SU-DHL-6 (cell line): ENCODE measurements around the gene TNS3.

Source experiments
- H2AFZ ChIP-seq: fragments of 200-600 bp; sonication (generic); 2 replicates; pipeline ENCODE4 v1.6.1; 2014; ENCODE audit warnings: low read depth, mild to moderate bottlenecking, moderate library complexity, mixed read lengths, antibody characterized with exemption, low read length; ENCODE audit not compliant: severe bottlenecking
- H3F3A ChIP-seq: fragments of 200-600 bp; shearing (Covaris generic); 2 replicates; pipeline ENCODE4 v1.6.0; 2016; ENCODE audit warnings: antibody characterized with exemption, mild to moderate bottlenecking; ENCODE audit not compliant: insufficient read depth
- H3K27ac ChIP-seq: fragments of 200-600 bp; sonication (generic); 2 replicates; pipeline ENCODE4 v1.5.1; 2016; ENCODE audit warnings: low read depth, mild to moderate bottlenecking, low read length, moderate library complexity, mixed read lengths
- H3K27me3 ChIP-seq: fragments of 200-600 bp; sonication (generic), shearing (Covaris generic); 2 replicates; pipeline ENCODE4 v1.6.0; 2014; ENCODE audit warnings: mild to moderate bottlenecking, low read length
- H3K36me3 ChIP-seq: fragments of 200-600 bp; sonication (generic); 2 replicates; pipeline ENCODE4 v1.6.1; 2014; ENCODE audit warnings: mild to moderate bottlenecking, low read length, mixed read lengths
- H3K4me2 ChIP-seq: fragments of 300-600, 200-600 bp; shearing (Covaris generic), sonication (generic); 2 replicates; pipeline ENCODE4 v1.6.0; 2014; ENCODE audit warnings: low read length, low read depth, mild to moderate bottlenecking; ENCODE audit not compliant: poor library complexity, severe bottlenecking
- H3K4me3 ChIP-seq: fragments of 200-600 bp; sonication (generic); 2 replicates; pipeline ENCODE4 v1.5.1; 2014; ENCODE audit warnings: antibody characterized with exemption, low read length, mild to moderate bottlenecking, mixed read lengths; ENCODE audit not compliant: insufficient read depth, poor library complexity, severe bottlenecking
- H3K79me2 ChIP-seq: fragments of 200-600 bp; sonication (generic); 2 replicates; pipeline ENCODE4 v1.6.1; 2014; ENCODE audit warnings: mild to moderate bottlenecking, low read length, moderate library complexity; ENCODE audit not compliant: insufficient read depth
- H3K9ac ChIP-seq: fragments of 200-600 bp; sonication (generic); 2 replicates; pipeline ENCODE4 v1.7.0; 2014; ENCODE audit warnings: mild to moderate bottlenecking, low read length
- H3K9me2 ChIP-seq: fragments of 200-600 bp; sonication (generic); replicated peaks from 2 replicates; pipeline ENCODE4 v1.6.1; 2014; ENCODE audit warnings: low read length; ENCODE audit not compliant: insufficient read depth
- H3K9me3 ChIP-seq: fragments of 200-600 bp; sonication (generic); 2 replicates; pipeline ENCODE4 v1.6.1; 2014; ENCODE audit warnings: low read length, mixed read lengths; ENCODE audit not compliant: insufficient read depth
- H4K20me1 ChIP-seq: fragments of 200-600 bp; sonication (generic); 2 replicates; pipeline ENCODE4 v1.6.1; 2014; ENCODE audit warnings: low read depth, mild to moderate bottlenecking, antibody characterized with exemption, low read length, moderate library complexity, mixed read lengths
- CTCF ChIP-seq: fragments of 200-600 bp; sonication (generic); IDR thresholded peaks from one replicate; pipeline ENCODE4 v1.5.1; 2017; ENCODE audit warnings: antibody characterized with exemption, mild to moderate bottlenecking, low read length, moderate library complexity; ENCODE audit not compliant: insufficient read depth, poor library complexity, severe bottlenecking
- EZH2phosphoT487 ChIP-seq: fragments of 200-600 bp; sonication (generic), shearing (Covaris generic); conservative IDR thresholded peaks from 2 replicates; pipeline ENCODE4 v1.6.1; 2018; ENCODE audit warnings: mild to moderate bottlenecking, antibody characterized with exemption, low read length, moderate library complexity, mixed read lengths

Gene TNS3

DNA sequence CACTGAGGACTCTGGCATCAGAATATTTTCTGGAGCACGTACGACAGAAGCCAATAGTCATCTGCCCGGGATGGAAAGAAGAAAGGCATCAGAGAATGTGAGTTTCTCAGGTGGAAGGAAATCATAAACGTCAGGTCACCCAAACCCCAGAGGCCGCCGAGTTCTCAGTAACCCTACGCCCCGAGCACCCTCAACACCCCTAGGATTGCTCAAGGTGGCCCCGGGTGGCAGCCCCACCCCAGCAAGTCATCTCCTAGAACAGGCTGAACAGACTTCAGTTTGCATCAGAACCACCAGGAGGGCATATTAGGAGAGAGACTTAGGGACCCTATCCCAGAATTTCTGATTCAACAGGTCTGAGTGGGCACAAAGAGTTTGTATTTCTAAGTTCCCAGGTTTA is 117.6 kb downstream of the TNS3 start:
- no peak overlapping the region for H3K27ac ChIP-seq
- no peaks in the 10 kb centered on the region for H3K9me3 ChIP-seq
- H3K9me2 ChIP-seq = no peaks in the 10 kb centered on the region
- H3K79me2 ChIP-seq = no peaks in the 10 kb centered on the region
- H3K36me3 ChIP-seq = no peaks in the 10 kb centered on the region
- H2AFZ ChIP-seq = no peak overlapping the region
- no peaks in the 10 kb centered on the region for H3F3A ChIP-seq
- H4K20me1 ChIP-seq = no peaks in the 10 kb centered on the region
- TF ChIP-seq CTCF (no peak), EZH2phosphoT487 (no peak)
- H3K4me2 ChIP-seq = no peak overlapping the region
- H3K9ac ChIP-seq = no peak overlapping the region
- no peak overlapping the region for H3K4me3 ChIP-seq
- H3K27me3 ChIP-seq = no peaks in the 10 kb centered on the region

DNA sequence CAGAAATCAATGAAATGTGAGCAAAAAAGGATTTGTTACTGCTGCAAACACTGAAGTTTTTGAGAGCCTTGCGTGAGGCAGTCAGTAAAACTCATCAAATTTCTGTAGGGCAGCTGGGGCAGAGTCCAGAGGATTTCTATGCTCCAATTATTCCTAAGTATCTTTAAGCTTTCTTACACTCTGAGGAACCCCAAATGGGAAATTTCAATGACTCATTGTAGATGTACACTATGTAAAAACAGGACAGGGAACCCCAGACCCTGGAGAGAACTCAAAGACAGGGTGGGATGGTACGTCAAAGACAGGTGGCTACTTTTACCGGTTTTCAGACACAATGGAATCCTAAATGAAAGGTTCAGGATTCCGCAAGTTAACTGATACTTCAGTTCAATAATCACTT is 120.2 kb downstream of the TNS3 start:
- no peaks in the 10 kb centered on the region for H3F3A ChIP-seq
- no peaks in the 10 kb centered on the region for H4K20me1 ChIP-seq
- H3K27ac ChIP-seq = no peak overlapping the region
- H3K79me2 ChIP-seq = no peaks in the 10 kb centered on the region
- no peak overlapping the region for H3K9ac ChIP-seq
- H3K4me2 ChIP-seq = no peak overlapping the region
- no peak overlapping the region for H3K4me3 ChIP-seq
- no peaks in the 10 kb centered on the region for H3K27me3 ChIP-seq
- no peaks in the 10 kb centered on the region for H3K36me3 ChIP-seq
- no peak for TF ChIP-seq EZH2phosphoT487
- no peak for TF ChIP-seq CTCF
- no peaks in the 10 kb centered on the region for H3K9me3 ChIP-seq
- no peak overlapping the region for H2AFZ ChIP-seq
- no peaks in the 10 kb centered on the region for H3K9me2 ChIP-seq

- H3K27ac ChIP-seq = no peak overlapping the region
- no peak for TF ChIP-seq EZH2phosphoT487
- no peak for TF ChIP-seq CTCF
- H3K4me3 ChIP-seq = no peak overlapping the region
- no peaks in the 10 kb centered on the region for H3K79me2 ChIP-seq
- no peaks in the 10 kb centered on the region for H4K20me1 ChIP-seq
- H3F3A ChIP-seq = no peaks in the 10 kb centered on the region
- no peaks in the 10 kb centered on the region for H3K9me3 ChIP-seq
- H3K9me2 ChIP-seq = no peaks in the 10 kb centered on the region
- no peak overlapping the region for H3K4me2 ChIP-seq
- H3K9ac ChIP-seq = no peak overlapping the region
- no peaks in the 10 kb centered on the region for H3K36me3 ChIP-seq
- no peak overlapping the region for H2AFZ ChIP-seq
- no peaks in the 10 kb centered on the region for H3K27me3 ChIP-seq
Observed at GRCh38 chr7:47461161-47461560, 120.8 kb downstream of the TNS3 start.
